K562 (cell line): ENCODE data around the gene GRB10. TPM values are rescaled to one million over a fixed set of nuclear protein-coding genes. Genes with fewer than 3 reads are reported as not detected.

Experiments used
- RAD21 ChIP-seq, 2 experiments: fragments of 250-450 bp in 1 of 2; fragments of 450-650 bp in 1 of 2; sonication (Bioruptor Pico) in 1 of 2; formaldehyde crosslinking in 1 of 2; IDR thresholded peaks in 1 of 2; conservative IDR thresholded peaks in 1 of 2; 2 replicates each; pipeline versions ENCODE4 v1.4.0 to v1.8.0; 2020 to 2022; ENCODE audit warnings: mild to moderate bottlenecking in 2 of 2, moderate library complexity in 1 of 2
- RBM22 ChIP-seq: fragments of 200-400 bp; formaldehyde crosslinking; IDR thresholded peaks from 2 replicates; pipeline ENCODE4 v1.6.1; 2018; ENCODE audit warnings: low read length, low read depth; ENCODE audit not compliant: poor library complexity, severe bottlenecking
- polyA plus RNA-seq, 8 experiments: library from polyadenylated mRNA; depleted of rRNA in 4 of 8; stranded (reverse) in 5 of 8; unstranded in 3 of 8; fragments of >200 nt; fragmentation: Nextera tagmentation in 2 of 8; fragmentation: Illumina TruSeq in 1 of 8; extraction: Ambion mirVana in 2 of 8; extraction: Trizol in 1 of 8; gene quantifications; 2 replicates each; pipeline versions ENCODE4 v1.2.1 to v1.2.3, GENCODE V29; 2011 to 2014; ENCODE audit warnings: inconsistent platforms in 1 of 8, missing spikeins in 1 of 8
- total RNA-seq, 7 experiments: library from RNA; depleted of rRNA in 6 of 7; stranded (reverse); fragments of >200 nt in 6 of 7; fragmentation: Illumina TruSeq in 2 of 7; extraction: Trizol in 2 of 7; gene quantifications; 2 replicates each; pipeline versions ENCODE4 v1.2.1 to v1.2.3, GENCODE V29; 2011 to 2021; ENCODE audit warnings: low replicate concordance in 1 of 7
- TF ChIP-seq, protein P1 (sequence below): sonication (generic); formaldehyde crosslinking; IDR thresholded peaks from 2 replicates; pipeline ENCODE4 v1.8.1; 2023; ENCODE audit warnings: mild to moderate bottlenecking, missing genetic modification reagents
- TF ChIP-seq, protein P2 (sequence below): fragments of 250-450 bp; sonication (Bioruptor Pico); IDR thresholded peaks from 2 replicates; pipeline ENCODE4 v1.4.0; 2020; ENCODE audit warnings: mild to moderate bottlenecking
- TF ChIP-seq, protein P3 (sequence below), 3 experiments: IDR thresholded peaks in 2 of 3; conservative IDR thresholded peaks in 1 of 3; 2 replicates each; pipeline ENCODE4 v1.5.1; 2011 to 2012; ENCODE audit warnings: low read length in 3 of 3, mild to moderate bottlenecking in 3 of 3, control low read depth in 2 of 3, improper control_type of control experiment in 1 of 3, inconsistent platforms in 1 of 3, low read depth in 1 of 3, mixed read lengths in 1 of 3, moderate library complexity in 1 of 3; ENCODE audit not compliant: insufficient read depth in 2 of 3
- TF ChIP-seq, protein P4 (sequence below): sonication (generic); formaldehyde crosslinking; IDR thresholded peaks from 2 replicates; pipeline ENCODE4 v1.5.0; 2020; ENCODE audit warnings: missing genetic modification reagents

GRB10 gene
- total and polyA plus RNA-seq, 9 of the 15 experiments (the other 6 are each of a cell fraction or from before 2014, with no cell fraction given), result 8.9 to 88.5 (median 40.7) TPM

DNA sequence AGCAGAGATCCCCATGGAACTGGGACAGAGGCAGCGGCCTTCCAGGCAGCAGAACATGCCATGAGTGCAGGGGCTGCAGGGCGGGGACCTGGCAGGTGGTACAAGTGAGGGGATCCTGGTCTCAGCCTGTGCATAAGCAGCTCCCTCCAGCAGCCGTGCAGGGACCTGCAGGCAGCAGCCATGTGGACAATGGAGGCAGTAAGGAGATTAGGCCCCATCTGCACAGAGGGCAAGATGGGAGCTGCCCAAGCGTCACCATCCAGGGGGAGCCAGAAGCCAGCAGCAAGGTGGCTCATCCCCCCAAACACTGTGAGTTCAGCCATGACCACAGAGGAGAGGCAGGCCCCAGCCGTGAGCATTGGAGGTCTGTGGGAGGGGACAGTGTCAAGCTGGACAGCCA lies 220.6 kb downstream of the GRB10 start (continued):
- TF ChIP-seq RBM22 (no peak), RAD21 (CRISPR knock-in tag; conservative IDR thresholded peaks at IDR 0.05 in 1 of 2, IDR thresholded peaks at IDR 0.05 in 1 of 2) (0 out of 4 replicates have a peak, but pooled peaks of 1 of the 2 experiments have one; percentile 29)
- TF ChIP-seq, protein P1, sequence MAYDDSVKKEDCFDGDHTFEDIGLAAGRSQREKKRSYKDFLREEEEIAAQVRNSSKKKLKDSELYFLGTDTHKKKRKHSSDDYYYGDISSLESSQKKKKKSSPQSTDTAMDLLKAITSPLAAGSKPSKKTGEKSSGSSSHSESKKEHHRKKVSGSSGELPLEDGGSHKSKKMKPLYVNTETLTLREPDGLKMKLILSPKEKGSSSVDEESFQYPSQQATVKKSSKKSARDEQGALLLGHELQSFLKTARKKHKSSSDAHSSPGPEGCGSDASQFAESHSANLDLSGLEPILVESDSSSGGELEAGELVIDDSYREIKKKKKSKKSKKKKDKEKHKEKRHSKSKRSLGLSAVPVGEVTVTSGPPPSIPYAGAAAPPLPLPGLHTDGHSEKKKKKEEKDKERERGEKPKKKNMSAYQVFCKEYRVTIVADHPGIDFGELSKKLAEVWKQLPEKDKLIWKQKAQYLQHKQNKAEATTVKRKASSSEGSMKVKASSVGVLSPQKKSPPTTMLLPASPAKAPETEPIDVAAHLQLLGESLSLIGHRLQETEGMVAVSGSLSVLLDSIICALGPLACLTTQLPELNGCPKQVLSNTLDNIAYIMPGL (CRISPR knock-in tag), result no peak
- TF ChIP-seq, protein P2, sequence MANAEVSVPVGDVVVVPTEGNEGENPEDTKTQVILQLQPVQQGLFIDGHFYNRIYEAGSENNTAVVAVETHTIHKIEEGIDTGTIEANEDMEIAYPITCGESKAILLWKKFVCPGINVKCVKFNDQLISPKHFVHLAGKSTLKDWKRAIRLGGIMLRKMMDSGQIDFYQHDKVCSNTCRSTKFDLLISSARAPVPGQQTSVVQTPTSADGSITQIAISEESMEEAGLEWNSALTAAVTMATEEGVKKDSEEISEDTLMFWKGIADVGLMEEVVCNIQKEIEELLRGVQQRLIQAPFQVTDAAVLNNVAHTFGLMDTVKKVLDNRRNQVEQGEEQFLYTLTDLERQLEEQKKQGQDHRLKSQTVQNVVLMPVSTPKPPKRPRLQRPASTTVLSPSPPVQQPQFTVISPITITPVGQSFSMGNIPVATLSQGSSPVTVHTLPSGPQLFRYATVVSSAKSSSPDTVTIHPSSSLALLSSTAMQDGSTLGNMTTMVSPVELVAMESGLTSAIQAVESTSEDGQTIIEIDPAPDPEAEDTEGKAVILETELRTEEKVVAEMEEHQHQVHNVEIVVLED, result no peak
- TF ChIP-seq, protein P3, sequence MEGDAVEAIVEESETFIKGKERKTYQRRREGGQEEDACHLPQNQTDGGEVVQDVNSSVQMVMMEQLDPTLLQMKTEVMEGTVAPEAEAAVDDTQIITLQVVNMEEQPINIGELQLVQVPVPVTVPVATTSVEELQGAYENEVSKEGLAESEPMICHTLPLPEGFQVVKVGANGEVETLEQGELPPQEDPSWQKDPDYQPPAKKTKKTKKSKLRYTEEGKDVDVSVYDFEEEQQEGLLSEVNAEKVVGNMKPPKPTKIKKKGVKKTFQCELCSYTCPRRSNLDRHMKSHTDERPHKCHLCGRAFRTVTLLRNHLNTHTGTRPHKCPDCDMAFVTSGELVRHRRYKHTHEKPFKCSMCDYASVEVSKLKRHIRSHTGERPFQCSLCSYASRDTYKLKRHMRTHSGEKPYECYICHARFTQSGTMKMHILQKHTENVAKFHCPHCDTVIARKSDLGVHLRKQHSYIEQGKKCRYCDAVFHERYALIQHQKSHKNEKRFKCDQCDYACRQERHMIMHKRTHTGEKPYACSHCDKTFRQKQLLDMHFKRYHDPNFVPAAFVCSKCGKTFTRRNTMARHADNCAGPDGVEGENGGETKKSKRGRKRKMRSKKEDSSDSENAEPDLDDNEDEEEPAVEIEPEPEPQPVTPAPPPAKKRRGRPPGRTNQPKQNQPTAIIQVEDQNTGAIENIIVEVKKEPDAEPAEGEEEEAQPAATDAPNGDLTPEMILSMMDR (IDR thresholded peaks at IDR 0.05 in 2 of 3, conservative IDR thresholded peaks at IDR 0.05 in 1 of 3; ENCODE audit: insufficient read depth in 2 of 3, low read depth in 1 of 3, low read length in 3 of 3), result peak in 1 of 3 experiments; percentile 32; a peak in 2 of 6 replicates
- TF ChIP-seq, protein P4, sequence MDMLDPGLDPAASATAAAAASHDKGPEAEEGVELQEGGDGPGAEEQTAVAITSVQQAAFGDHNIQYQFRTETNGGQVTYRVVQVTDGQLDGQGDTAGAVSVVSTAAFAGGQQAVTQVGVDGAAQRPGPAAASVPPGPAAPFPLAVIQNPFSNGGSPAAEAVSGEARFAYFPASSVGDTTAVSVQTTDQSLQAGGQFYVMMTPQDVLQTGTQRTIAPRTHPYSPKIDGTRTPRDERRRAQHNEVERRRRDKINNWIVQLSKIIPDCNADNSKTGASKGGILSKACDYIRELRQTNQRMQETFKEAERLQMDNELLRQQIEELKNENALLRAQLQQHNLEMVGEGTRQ, result peak; percentile 18; the same call in 1 of the 2 replicates
